Activated CD8-positive, alpha-beta memory T cell treated with anti-CD3 and anti-CD28 coated beads, Interleukin-2, amount 50 U/mL, for 4 hours (primary cell): ENCODE measurements around the gene CREB5.

Experiments used
- DNase-seq: peaks from one replicate; pipeline ENCODE4 v3.0.0-alpha.2; 2020

The CREB5 gene

GRCh38 chr7:28697913-28698563 is 285.7 kb downstream of the CREB5 start:
- no peak for DNase-seq

- DNase-seq, result no peak
These were observed 286.5 kb downstream of the CREB5 start for GRCh38 chr7:28698840-28699239.

GRCh38 chr7:28700096-28700495 is 287.8 kb downstream of the CREB5 start:
- no peak for DNase-seq

GRCh38 chr7:28700790-28701203 is 288.5 kb downstream of the CREB5 start:
- DNase-seq, result no peak

GRCh38 chr7:28701731-28702130 is 289.4 kb downstream of the CREB5 start:
- DNase-seq, result no peak

GRCh38 chr7:28702171-28702570 is 289.9 kb downstream of the CREB5 start:
- no peak for DNase-seq

GRCh38 chr7:28703037-28703765 is 290.9 kb downstream of the CREB5 start:
- DNase-seq, result no peak

- no peak for DNase-seq
These were observed 292.4 kb downstream of the CREB5 start for GRCh38 chr7:28704706-28705105.

GRCh38 chr7:28705350-28705749 is 293.0 kb downstream of the CREB5 start:
- no peak for DNase-seq

GRCh38 chr7:28706584-28706983 is 294.3 kb downstream of the CREB5 start:
- DNase-seq, result no peak

GRCh38 chr7:28707291-28707690 is 295.0 kb downstream of the CREB5 start:
- no peak for DNase-seq

- DNase-seq, result no peak
These were observed 296.0 kb downstream of the CREB5 start for GRCh38 chr7:28708033-28708951.

- DNase-seq, result no peak
These were observed 297.4 kb downstream of the CREB5 start for GRCh38 chr7:28709748-28710147.

- no peak for DNase-seq
These were observed 298.8 kb downstream of the CREB5 start for GRCh38 chr7:28711114-28711513.

- no peak for DNase-seq
These were observed 302.3 kb downstream of the CREB5 start for GRCh38 chr7:28714459-28715120.

GRCh38 chr7:28717445-28718054 is 305.2 kb downstream of the CREB5 start:
- no peak for DNase-seq

GRCh38 chr7:28718055-28718481 is 305.8 kb downstream of the CREB5 start:
- no peak for DNase-seq

- DNase-seq, result no peak
These were observed 306.2 kb downstream of the CREB5 start for GRCh38 chr7:28718545-28718944.

GRCh38 chr7:28722684-28723083 is 310.4 kb downstream of the CREB5 start:
- no peak for DNase-seq

- DNase-seq, result no peak
These were observed 311.0 kb downstream of the CREB5 start for GRCh38 chr7:28723336-28723735.

GRCh38 chr7:28724563-28724962 is 312.2 kb downstream of the CREB5 start:
- DNase-seq, result no peak

- DNase-seq, result no peak
These were observed 312.8 kb downstream of the CREB5 start for GRCh38 chr7:28725045-28725642.
